GM19193 (cell line): ENCODE results near the gene XPO4.

Experiments used
- POLR2A ChIP-seq: IDR thresholded peaks from 4 replicates; pipeline ENCODE4 v1.6.1; 2011; ENCODE audit not compliant: insufficient read depth, insufficient read length; ENCODE audit errors: extremely low read depth

The XPO4 gene

GRCh38 chr13:20814224-20814910, 88.2 kb downstream of the XPO4 start:
- TF ChIP-seq POLR2A, result no peak

- no peak for TF ChIP-seq POLR2A
These were observed 89.7 kb downstream of the XPO4 start for GRCh38 chr13:20812890-20813289.

- no peak for TF ChIP-seq POLR2A
These were observed 91.7 kb downstream of the XPO4 start for GRCh38 chr13:20810808-20811207.

DNA sequence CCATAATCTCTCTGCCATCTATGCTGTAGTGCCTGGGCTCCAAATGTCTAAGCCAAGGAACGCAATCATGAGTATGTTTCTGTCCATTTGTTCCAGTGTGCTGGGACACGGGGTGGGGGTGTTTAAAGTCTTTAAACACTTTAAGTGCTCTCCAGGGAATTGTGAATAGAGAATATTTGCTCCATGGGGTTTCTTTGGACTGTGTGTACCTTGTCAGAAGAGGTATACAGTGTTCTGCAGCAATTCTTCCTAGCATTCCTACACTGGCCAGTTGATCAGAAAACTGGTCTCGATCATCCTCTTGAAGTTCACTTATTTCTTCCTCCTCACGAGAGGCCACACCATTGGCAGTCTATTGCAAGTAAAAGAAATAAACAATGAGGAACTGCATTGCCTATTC, 93.7 kb downstream of the XPO4 start:
- no peak for TF ChIP-seq POLR2A

DNA sequence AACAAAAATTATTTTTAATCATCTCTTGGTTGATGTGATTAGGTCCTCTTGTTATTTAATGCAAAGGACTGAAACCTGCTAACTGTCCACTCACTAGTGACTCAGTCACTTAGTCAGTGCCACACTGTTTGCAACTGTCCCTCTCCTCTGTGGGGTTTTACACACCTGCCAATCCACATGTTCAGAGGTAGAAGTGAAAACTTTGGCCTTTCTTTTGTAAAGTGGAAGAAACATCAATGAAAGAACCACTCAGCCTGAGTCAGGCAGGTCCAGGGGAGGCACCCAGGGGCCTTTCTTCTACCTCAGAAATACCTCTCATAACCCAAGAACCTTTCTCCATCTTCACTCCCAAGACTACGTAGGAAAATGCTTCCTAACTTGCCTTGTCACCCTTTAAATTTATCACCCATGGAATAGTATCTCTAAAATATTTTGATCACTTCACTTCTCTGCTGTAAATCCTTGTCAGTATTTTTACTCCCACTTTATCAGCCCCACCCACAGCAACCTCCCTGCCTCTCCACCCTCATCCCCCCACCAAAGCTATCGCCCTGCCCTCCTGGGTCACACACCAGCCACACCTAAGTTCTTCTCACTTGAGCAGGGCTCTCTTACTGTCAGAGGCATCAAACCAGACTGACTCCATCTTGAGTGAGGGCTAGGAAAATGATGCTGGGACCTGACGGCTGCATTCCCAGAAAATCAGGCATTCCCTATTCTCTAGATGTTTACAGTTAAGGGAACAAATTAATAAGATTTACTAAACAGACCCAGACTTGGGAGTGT, 99.2 kb downstream of the XPO4 start:
- no peak for TF ChIP-seq POLR2A

GRCh38 chr13:20801707-20802106, 100.8 kb downstream of the XPO4 start:
- no peak for TF ChIP-seq POLR2A

DNA sequence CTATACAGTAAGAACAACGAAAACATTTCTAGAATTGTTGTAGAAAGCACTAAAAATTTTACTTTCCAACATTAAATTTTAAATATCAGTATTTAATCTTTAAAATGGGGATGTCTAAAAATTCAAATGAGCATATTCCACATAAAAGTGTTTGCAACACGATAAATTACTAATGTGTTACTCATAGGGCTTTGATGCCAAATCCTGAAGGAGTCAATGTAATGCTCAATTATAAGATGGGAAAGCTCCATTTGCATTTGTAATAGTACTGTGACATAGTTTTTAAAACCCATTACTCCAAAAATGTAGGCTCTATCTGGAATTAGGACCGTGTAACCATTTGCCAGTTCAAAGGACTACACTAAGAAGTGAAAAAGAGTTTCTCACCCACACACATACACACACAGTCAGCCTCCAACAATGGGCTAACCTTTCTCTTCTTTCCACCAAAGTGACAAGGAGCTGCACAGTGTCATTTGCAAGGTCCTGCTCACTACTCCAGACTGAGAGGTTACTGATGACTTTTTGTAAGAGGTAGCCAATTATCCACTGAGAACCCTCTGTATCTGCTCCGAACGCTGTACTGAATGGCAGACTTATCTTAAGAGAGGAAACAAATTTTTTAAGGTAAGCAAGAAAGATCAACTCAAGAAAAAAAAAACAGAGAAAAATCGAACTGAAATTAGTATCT, 102.7 kb downstream of the XPO4 start:
- no peak for TF ChIP-seq POLR2A

DNA sequence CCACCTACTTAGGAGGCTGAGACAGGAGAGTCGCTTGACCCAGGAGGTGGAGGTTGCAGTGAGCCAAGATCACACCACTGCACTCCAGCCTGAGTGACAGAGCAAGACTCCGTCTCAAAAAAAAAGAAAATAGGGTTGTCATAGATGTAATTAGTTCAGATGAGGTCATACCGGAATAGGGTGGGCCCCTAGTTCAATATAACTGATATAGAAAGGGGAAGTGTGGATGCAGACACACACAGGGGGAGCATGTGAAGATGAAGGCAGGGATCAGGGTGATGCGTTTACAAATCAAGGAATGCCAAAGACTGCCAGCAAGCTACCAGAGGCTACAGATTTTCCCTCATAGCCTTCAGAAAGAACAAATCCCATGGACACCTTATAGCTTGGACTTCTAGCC, 104.5 kb downstream of the XPO4 start:
- TF ChIP-seq POLR2A, result no peak

DNA sequence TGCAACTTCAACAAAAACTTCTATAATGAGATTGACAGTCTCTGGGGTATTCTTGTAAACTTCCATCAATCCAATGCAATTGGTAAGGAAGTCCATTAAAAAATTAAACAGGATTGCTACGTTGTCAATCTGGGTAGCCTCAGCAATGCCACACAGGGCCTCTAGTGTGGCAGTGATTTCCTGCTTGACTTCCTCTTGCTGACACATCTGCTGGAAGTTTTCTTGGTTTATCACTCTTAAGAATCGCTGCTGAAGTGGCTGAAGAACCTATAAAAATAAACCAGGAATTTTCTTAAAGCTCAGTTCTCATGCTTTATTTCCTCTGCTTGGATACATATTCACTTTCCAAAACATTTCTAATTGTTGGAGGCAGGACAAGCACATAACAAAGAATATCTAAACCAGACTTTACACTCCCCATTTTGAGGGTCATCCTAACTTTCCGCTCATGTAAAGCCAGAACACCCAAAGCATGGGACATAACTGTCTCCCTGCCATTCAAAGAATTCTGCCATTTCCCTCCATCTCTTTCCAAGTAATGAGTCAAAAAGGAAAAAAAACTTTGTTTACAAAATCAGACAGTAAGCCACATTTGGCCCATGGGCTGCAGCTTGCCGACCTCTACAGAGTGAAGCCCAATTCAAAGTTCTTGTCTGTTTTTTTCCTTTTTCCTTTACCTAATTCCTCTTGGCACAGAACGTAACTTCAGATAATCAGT, 105.6 kb downstream of the XPO4 start:
- no peak for TF ChIP-seq POLR2A

DNA sequence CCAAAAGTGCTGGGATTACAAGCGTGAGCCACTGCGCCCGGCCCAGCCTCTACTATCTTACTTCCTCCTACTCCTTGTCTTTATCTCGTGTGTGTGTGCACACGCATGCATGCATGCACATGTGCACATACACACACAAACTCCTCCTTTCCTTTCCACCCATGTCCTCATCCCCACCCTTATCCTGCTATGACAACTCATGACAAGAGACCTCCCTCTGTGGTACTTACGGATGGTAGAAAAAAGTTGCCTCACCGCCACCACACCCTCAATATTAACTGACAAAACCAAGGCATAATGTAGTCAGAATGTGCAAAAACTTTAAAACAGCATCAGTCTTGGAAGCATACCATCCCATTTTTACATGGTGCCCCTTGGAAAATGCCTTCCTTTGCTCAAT, 112.9 kb downstream of the XPO4 start:
- no peak for TF ChIP-seq POLR2A

- no peak for TF ChIP-seq POLR2A
These were observed 114.2 kb downstream of the XPO4 start for GRCh38 chr13:20788312-20788711.

DNA sequence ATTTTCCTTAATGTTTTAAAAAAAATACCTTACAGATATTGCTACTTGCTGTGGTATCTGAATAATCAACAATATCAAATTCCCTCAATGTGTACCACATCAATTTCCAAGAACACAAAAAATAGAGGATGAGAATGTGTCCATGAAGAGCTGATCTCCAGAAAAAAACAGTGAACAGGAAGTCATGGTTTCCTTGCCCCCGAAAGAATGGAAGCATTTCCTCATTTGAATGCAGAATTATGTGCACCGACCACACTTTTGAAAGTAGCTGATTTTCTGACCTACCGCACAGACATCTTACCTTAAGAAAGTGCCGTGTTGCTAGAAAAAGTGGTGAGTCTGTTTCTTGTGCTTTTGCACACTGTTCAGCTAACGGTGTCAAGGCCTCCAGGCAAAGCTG, 115.4 kb downstream of the XPO4 start:
- no peak for TF ChIP-seq POLR2A

DNA sequence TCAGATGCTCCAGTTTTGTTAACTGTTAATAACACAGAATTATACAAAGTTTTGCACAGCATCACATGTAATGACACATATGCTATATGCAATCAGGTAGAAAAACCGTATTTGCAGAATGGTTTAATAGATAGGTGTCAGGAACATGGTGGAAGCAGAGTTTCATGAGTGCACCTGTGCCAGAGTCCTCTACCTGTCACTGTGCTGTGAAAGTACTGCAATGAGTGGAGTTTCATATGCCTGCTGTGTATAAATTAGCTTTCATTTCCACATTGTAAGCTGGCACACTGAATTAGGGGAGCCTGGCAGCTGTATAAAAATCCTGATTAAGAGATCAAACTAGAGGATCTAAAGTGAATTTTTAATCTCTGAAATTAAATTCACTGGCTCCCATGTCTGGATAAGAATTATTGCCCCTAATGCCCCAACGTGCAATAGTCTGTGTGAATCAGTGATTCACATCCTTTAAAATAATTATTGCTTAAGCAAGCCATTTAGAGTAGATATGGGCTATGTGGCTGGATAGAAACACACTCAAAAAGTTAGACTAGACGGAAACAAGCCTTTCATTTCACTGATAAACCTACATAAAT, 120.3 kb downstream of the XPO4 start:
- no peak for TF ChIP-seq POLR2A

- no peak for TF ChIP-seq POLR2A
These were observed 122.2 kb downstream of the XPO4 start for GRCh38 chr13:20780317-20780716.

- no peak for TF ChIP-seq POLR2A
These were observed 123.1 kb downstream of the XPO4 start for GRCh38 chr13:20779405-20779804.
